ENCODE data around the gene TRABD. TPM values are rescaled to one million over a fixed set of nuclear protein-coding genes. Genes with fewer than 3 reads are reported as not detected.

TRABD gene
- polyA plus RNA-seq, 1 of the 3 experiments (the other 2 are of a cell fraction): 50.6 TPM

GRCh38 chr22:50196256-50196655 is 10.5 kb downstream of the TRABD start:
- TF ChIP-seq RAD21 (IDR thresholded peaks at IDR 0.05; ENCODE audit: low read length) (no peak), TAF1 (IDR thresholded peaks at IDR 0.05; ENCODE audit: borderline replicate concordance, low read depth, low read length) (no peak), TCF12 (IDR thresholded peaks at IDR 0.05) (no peak), PBX3 (IDR thresholded peaks at IDR 0.05) (no peak), FOSL2 (IDR thresholded peaks at IDR 0.05; ENCODE audit: borderline replicate concordance, low read depth) (no peak), SIN3A (IDR thresholded peaks at IDR 0.05; ENCODE audit: borderline replicate concordance, low read depth, low read length) (no peak), ELF1 (IDR thresholded peaks at IDR 0.05) (no peak), FOXJ3 (CRISPR knock-in tag; IDR thresholded peaks at IDR 0.05) (no peak), GABPA (IDR thresholded peaks at IDR 0.05; ENCODE audit: low read depth) (no peak)
- TF ChIP-seq, protein P1, sequence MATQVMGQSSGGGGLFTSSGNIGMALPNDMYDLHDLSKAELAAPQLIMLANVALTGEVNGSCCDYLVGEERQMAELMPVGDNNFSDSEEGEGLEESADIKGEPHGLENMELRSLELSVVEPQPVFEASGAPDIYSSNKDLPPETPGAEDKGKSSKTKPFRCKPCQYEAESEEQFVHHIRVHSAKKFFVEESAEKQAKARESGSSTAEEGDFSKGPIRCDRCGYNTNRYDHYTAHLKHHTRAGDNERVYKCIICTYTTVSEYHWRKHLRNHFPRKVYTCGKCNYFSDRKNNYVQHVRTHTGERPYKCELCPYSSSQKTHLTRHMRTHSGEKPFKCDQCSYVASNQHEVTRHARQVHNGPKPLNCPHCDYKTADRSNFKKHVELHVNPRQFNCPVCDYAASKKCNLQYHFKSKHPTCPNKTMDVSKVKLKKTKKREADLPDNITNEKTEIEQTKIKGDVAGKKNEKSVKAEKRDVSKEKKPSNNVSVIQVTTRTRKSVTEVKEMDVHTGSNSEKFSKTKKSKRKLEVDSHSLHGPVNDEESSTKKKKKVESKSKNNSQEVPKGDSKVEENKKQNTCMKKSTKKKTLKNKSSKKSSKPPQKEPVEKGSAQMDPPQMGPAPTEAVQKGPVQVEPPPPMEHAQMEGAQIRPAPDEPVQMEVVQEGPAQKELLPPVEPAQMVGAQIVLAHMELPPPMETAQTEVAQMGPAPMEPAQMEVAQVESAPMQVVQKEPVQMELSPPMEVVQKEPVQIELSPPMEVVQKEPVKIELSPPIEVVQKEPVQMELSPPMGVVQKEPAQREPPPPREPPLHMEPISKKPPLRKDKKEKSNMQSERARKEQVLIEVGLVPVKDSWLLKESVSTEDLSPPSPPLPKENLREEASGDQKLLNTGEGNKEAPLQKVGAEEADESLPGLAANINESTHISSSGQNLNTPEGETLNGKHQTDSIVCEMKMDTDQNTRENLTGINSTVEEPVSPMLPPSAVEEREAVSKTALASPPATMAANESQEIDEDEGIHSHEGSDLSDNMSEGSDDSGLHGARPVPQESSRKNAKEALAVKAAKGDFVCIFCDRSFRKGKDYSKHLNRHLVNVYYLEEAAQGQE (IDR thresholded peaks at IDR 0.05; ENCODE audit: low read depth, low read length): no peak
- Histone ChIP-seq H3K9me3 (no peaks in the 10 kb centered on the region), H3K36me3 (replicated peaks in 1 of 2; ENCODE audit: control insufficient read depth in 1 of 2, insufficient read depth in 2 of 2, low read length in 1 of 2) (peaks cover 0 to 45% of the 10 kb centered on the region in 2 experiments), H3K9ac (no peak overlapping the region), H2AFZ (ENCODE audit: low read depth) (no peak overlapping the region), H3K4me2 (no peak overlapping the region), H3K4me1 (ENCODE audit: control insufficient read depth in 1 of 2, insufficient read depth in 2 of 2, low read depth in 1 of 2, low read length in 1 of 2) (peaks cover 0 to 10% of the 10 kb centered on the region in 2 experiments; a peak in 1 of 4 replicates), H3K79me2 (ENCODE audit: insufficient read depth) (peaks cover 18% of the 10 kb centered on the region), H4K20me1 (ENCODE audit: insufficient read depth) (0 out of 2 replicates have a peak, but pooled peaks cover 2% of the 10 kb centered on the region), H3K9me2 (no peaks in the 10 kb centered on the region), H3K4me3 (ENCODE audit: low read depth in 2 of 2, low read length in 1 of 2) (no peak overlapping the region), H3K27me3 (ENCODE audit: insufficient read depth) (no peaks in the 10 kb centered on the region), H3K27ac (ENCODE audit: low read depth in 2 of 2, low read length in 1 of 2) (no peak overlapping the region), H3F3A (replicated peaks; ENCODE audit: insufficient read depth) (no peaks in the 10 kb centered on the region)
- WGBS (ENCODE audit: low lambda C conversion rate): 92% methylated on average over 2 of the region's 18 CpGs
- CTCF ChIA-PET: interaction anchor here (1.6 kb wide), 1 partner anchor 47 kb away, joined by 4 read pairs; no protein-coding TSS in a partner anchor
- POLR2A ChIA-PET: no interaction called here
- no peak for DNase-seq

- 86% methylated on average over 9 of the region's 23 CpGs for WGBS (ENCODE audit: low lambda C conversion rate)
- Histone ChIP-seq H3K4me3 (ENCODE audit: low read depth in 2 of 2, low read length in 1 of 2) (no peak overlapping the region), H3K4me1 (ENCODE audit: control insufficient read depth in 1 of 2, insufficient read depth in 2 of 2, low read depth in 1 of 2, low read length in 1 of 2) (peaks cover 0 to 13% of the 10 kb centered on the region in 2 experiments; a peak in 1 of 4 replicates), H3F3A (replicated peaks; ENCODE audit: insufficient read depth) (no peaks in the 10 kb centered on the region), H3K9me3 (no peaks in the 10 kb centered on the region), H4K20me1 (ENCODE audit: insufficient read depth) (peaks cover 4% of the 10 kb centered on the region), H3K9ac (no peak overlapping the region), H3K36me3 (replicated peaks in 1 of 2; ENCODE audit: control insufficient read depth in 1 of 2, insufficient read depth in 2 of 2, low read length in 1 of 2) (peaks cover 0 to 45% of the 10 kb centered on the region in 2 experiments), H2AFZ (ENCODE audit: low read depth) (no peak overlapping the region), H3K9me2 (no peaks in the 10 kb centered on the region), H3K79me2 (ENCODE audit: insufficient read depth) (peaks cover 18% of the 10 kb centered on the region), H3K27ac (ENCODE audit: low read depth in 2 of 2, low read length in 1 of 2) (no peak overlapping the region), H3K27me3 (ENCODE audit: insufficient read depth) (no peaks in the 10 kb centered on the region), H3K4me2 (no peak overlapping the region)
- POLR2A ChIA-PET: no interaction called here
- CTCF ChIA-PET: interaction anchor here (1.6 kb wide), 1 partner anchor 48 kb away, joined by 4 read pairs; no protein-coding TSS in a partner anchor
- no peak for DNase-seq
- TF ChIP-seq RCOR1 (IDR thresholded peaks at IDR 0.05; ENCODE audit: low read length) (no peak), JUND (IDR thresholded peaks at IDR 0.05) (no peak), CTCF (IDR thresholded peaks at IDR 0.05) (no peak), TCF12 (IDR thresholded peaks at IDR 0.05) (no peak), ELF1 (IDR thresholded peaks at IDR 0.05) (no peak), USF2 (IDR thresholded peaks at IDR 0.05; ENCODE audit: borderline replicate concordance, low read depth, low read length) (no peak), EZH2phosphoT487 (IDR thresholded peaks at IDR 0.05; ENCODE audit: borderline replicate concordance, low read depth) (no peak), POLR2AphosphoS5 (IDR thresholded peaks at IDR 0.05; ENCODE audit: low read depth, low read length) (no peak), GATA2 (CRISPR knock-in tag; IDR thresholded peaks at IDR 0.05) (no peak), NFIC (IDR thresholded peaks at IDR 0.05; ENCODE audit: borderline replicate concordance) (no peak), FOSL2 (IDR thresholded peaks at IDR 0.05; ENCODE audit: borderline replicate concordance, low read depth) (no peak)
Observed at GRCh38 chr22:50197000-50197800, 11.5 kb downstream of the TRABD start.

Measured in SK-N-SH (cell line).